Loucy (cell line): ENCODE results near the gene ACER3.

Experiments
- H2AFZ ChIP-seq: fragments of 200-600 bp; sonication (generic); 2 replicates; pipeline ENCODE4 v1.6.0; 2016; ENCODE audit warnings: antibody characterized with exemption, mild to moderate bottlenecking, low read length, moderate library complexity
- H3F3A ChIP-seq: fragments of 200-600 bp; 2 replicates; pipeline ENCODE4 v1.6.0; 2016; ENCODE audit warnings: antibody characterized with exemption, low read depth, mild to moderate bottlenecking
- H3K27me3 ChIP-seq: fragments of 200-600 bp; sonication (generic); 2 replicates; pipeline ENCODE4 v1.6.1; 2014; ENCODE audit warnings: low read length, mild to moderate bottlenecking; ENCODE audit not compliant: insufficient read depth, poor library complexity, severe bottlenecking
- H3K36me3 ChIP-seq: fragments of 200-600 bp; sonication (generic); 2 replicates; pipeline ENCODE4 v1.6.1; 2016; ENCODE audit warnings: low read length; ENCODE audit not compliant: insufficient read depth
- H3K4me1 ChIP-seq: fragments of 200-600 bp; sonication (generic); 2 replicates; pipeline ENCODE4 v1.5.1; 2014; ENCODE audit warnings: low read length, mild to moderate bottlenecking; ENCODE audit not compliant: insufficient read depth, poor library complexity, severe bottlenecking
- H3K4me2 ChIP-seq: fragments of 200-600 bp; sonication (generic); 2 replicates; pipeline ENCODE4 v1.6.0; 2014; ENCODE audit warnings: antibody characterized with exemption, low read length, low read depth, mild to moderate bottlenecking; ENCODE audit not compliant: poor library complexity, severe bottlenecking
- H3K4me3 ChIP-seq: fragments of 200-600 bp; sonication (generic); 2 replicates; pipeline ENCODE4 v1.5.1; 2014; ENCODE audit warnings: low read length, mild to moderate bottlenecking, mixed read lengths; ENCODE audit not compliant: poor library complexity, severe bottlenecking
- H3K79me2 ChIP-seq: fragments of 200-600 bp; sonication (generic); 2 replicates; pipeline ENCODE4 v1.6.1; 2014; ENCODE audit warnings: low read length; ENCODE audit not compliant: insufficient read depth
- H3K9ac ChIP-seq: fragments of 200-600 bp; sonication (generic); 2 replicates; pipeline ENCODE4 v1.6.0; 2014; ENCODE audit warnings: mild to moderate bottlenecking, low read depth, low read length, moderate library complexity; ENCODE audit not compliant: poor library complexity, severe bottlenecking
- H3K9me2 ChIP-seq: fragments of 200-600 bp; sonication (generic); replicated peaks from 2 replicates; pipeline ENCODE4 v1.6.1; 2016; ENCODE audit warnings: low read depth, low read length, mixed read lengths
- H3K9me3 ChIP-seq: fragments of 200-600 bp; sonication (generic); 2 replicates; pipeline ENCODE4 v1.6.1; 2014; ENCODE audit warnings: mild to moderate bottlenecking, antibody characterized with exemption, low read length, low read depth; ENCODE audit not compliant: insufficient read depth
- H4K20me1 ChIP-seq: fragments of 200-600 bp; sonication (generic); 2 replicates; pipeline ENCODE4 v1.6.0; 2014; ENCODE audit warnings: antibody characterized with exemption, low read length, mild to moderate bottlenecking; ENCODE audit not compliant: insufficient read depth, poor library complexity, severe bottlenecking
- CTCF ChIP-seq: fragments of 200-600 bp; sonication (generic); conservative IDR thresholded peaks from 2 replicates; pipeline ENCODE4 v1.5.1; 2014; ENCODE audit warnings: mild to moderate bottlenecking, antibody characterized with exemption, low read length
- EZH2phosphoT487 ChIP-seq: fragments of 200-600 bp; IDR thresholded peaks from 2 replicates; pipeline ENCODE4 v1.6.1; 2018; ENCODE audit warnings: antibody characterized with exemption, mild to moderate bottlenecking, moderate library complexity, borderline replicate concordance

The ACER3 gene

GRCh38 chr11:76836613-76837291, 24.0 kb upstream of the ACER3 start:
- H3K4me1 ChIP-seq = no peaks in the 10 kb centered on the region
- H3K27me3 ChIP-seq = no peaks in the 10 kb centered on the region
- no peak overlapping the region for H2AFZ ChIP-seq

DNA sequence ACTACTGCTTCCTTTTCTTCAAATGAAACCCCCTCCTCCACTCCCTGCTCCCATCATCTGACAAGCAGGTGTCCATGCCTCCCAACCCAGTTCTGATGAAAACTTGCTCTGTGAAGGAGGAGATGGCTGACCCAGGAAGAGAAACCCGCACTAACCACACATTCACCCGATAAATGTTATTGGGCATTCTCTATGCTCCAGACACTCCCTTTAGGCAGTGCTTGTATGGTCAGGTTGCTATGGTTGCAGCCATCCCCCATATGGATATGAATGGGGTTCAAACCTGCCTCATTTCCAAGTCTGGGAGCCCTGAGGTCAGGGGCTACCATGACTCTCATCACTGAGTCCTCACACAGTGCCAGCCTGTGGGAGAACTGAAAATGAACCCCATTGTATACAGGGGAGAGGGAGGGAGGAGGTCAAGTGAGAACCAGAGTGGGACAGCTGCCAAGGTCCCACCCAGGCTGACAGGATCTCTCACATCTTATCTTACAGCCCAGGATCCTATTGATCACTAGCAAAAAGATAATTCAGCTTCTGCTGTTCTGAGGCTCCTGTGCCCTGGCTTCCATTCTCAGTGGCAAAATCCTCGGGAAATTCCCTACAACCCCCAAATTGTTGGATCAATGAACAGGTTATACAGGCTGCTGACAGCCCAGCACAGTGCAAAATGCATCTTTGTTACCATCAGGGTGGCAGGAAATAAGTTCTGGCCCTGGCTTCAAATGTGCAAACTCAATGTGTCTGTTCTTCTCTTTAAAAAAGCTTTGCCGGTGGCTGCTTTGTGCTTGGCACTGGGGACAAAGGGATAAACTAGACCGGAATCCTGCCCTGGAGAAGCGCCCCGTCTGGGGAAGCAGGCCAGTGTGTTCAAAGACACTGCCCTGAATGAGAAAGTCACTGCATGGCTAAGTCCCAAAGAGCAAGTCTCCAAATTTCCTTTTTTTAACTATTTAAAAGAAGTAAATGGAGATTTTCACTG, 22.7 kb upstream of the ACER3 start:
- Histone ChIP-seq H3F3A (no peaks in the 10 kb centered on the region), H3K4me2 (no peak overlapping the region), H3K4me3 (no peak overlapping the region), H3K9ac (no peak overlapping the region), H3K9me3 (no peaks in the 10 kb centered on the region), H3K79me2 (no peaks in the 10 kb centered on the region), H3K4me1 (no peaks in the 10 kb centered on the region), H4K20me1 (no peaks in the 10 kb centered on the region), H3K36me3 (no peaks in the 10 kb centered on the region), H2AFZ (no peak overlapping the region; the same call in 1 of the 2 replicates), H3K27me3 (no peaks in the 10 kb centered on the region), H3K9me2 (no peaks in the 10 kb centered on the region)
- TF ChIP-seq EZH2phosphoT487 (no peak), CTCF (no peak)

More at GRCh38 chr11:76836613-76837291, 24.0 kb upstream of the ACER3 start:
- Histone ChIP-seq H3K79me2 (no peaks in the 10 kb centered on the region), H3K4me2 (no peak overlapping the region), H3K9ac (no peak overlapping the region), H3K4me3 (no peak overlapping the region), H3K36me3 (no peaks in the 10 kb centered on the region), H4K20me1 (no peaks in the 10 kb centered on the region), H3K9me2 (no peaks in the 10 kb centered on the region), H3K9me3 (no peaks in the 10 kb centered on the region), H3F3A (no peaks in the 10 kb centered on the region)
- TF ChIP-seq CTCF = no peak
- no peak for TF ChIP-seq EZH2phosphoT487

- H3F3A ChIP-seq = no peaks in the 10 kb centered on the region
- H3K79me2 ChIP-seq = no peaks in the 10 kb centered on the region
- H3K4me2 ChIP-seq = no peak overlapping the region
- no peak overlapping the region for H3K4me3 ChIP-seq
- no peaks in the 10 kb centered on the region for H3K9me3 ChIP-seq
- H3K4me1 ChIP-seq = no peaks in the 10 kb centered on the region
- no peak for TF ChIP-seq EZH2phosphoT487
- no peak for TF ChIP-seq CTCF
- no peaks in the 10 kb centered on the region for H3K9me2 ChIP-seq
- no peaks in the 10 kb centered on the region for H4K20me1 ChIP-seq
- H3K27me3 ChIP-seq = no peaks in the 10 kb centered on the region
- no peaks in the 10 kb centered on the region for H3K36me3 ChIP-seq
- H2AFZ ChIP-seq = no peak overlapping the region
- H3K9ac ChIP-seq = no peak overlapping the region
These were observed 22.0 kb upstream of the ACER3 start for GRCh38 chr11:76838678-76839068.
